ES-I3 (cell line): ENCODE measurements around the gene FNDC1.
A peak's percentile ranks its signal among the peaks of the same experiment; 100 is the strongest.

Experiments used
- H3K36me3 ChIP-seq: 2 replicates; pipeline ENCODE4 v1.6.1; 2013; ENCODE audit warnings: mild to moderate bottlenecking, low read length, control low read depth, moderate library complexity; ENCODE audit not compliant: insufficient read depth
- H3K4me1 ChIP-seq: 2 replicates; pipeline ENCODE4 v1.6.1; 2013; ENCODE audit warnings: mild to moderate bottlenecking, control low read depth, low read length; ENCODE audit not compliant: insufficient read depth
- H3K9ac ChIP-seq: 2 replicates; pipeline ENCODE4 v1.6.1; 2013; ENCODE audit warnings: low read depth, mild to moderate bottlenecking, low read length, moderate library complexity
- H3K9me3 ChIP-seq: 2 replicates; pipeline ENCODE4 v1.6.1; 2013; ENCODE audit warnings: mild to moderate bottlenecking, low read length, moderate library complexity; ENCODE audit not compliant: control insufficient read depth, insufficient read depth

The FNDC1 gene

GRCh38 chr6:159233365-159234101 is 64.3 kb downstream of the FNDC1 start:
- Histone ChIP-seq H3K36me3 (no peaks in the 10 kb centered on the region), H3K9me3 (no peaks in the 10 kb centered on the region), H3K9ac (peak overlapping the region; percentile 44), H3K4me1 (no peaks in the 10 kb centered on the region)

- Histone ChIP-seq H3K9me3 (no peaks in the 10 kb centered on the region), H3K36me3 (no peaks in the 10 kb centered on the region), H3K4me1 (no peaks in the 10 kb centered on the region), H3K9ac (peak overlapping the region; percentile 44)
Observed at GRCh38 chr6:159234102-159234553, 64.9 kb downstream of the FNDC1 start.

- no peak overlapping the region for H3K9ac ChIP-seq
- H3K4me1 ChIP-seq, result no peaks in the 10 kb centered on the region
- no peaks in the 10 kb centered on the region for H3K9me3 ChIP-seq
- no peaks in the 10 kb centered on the region for H3K36me3 ChIP-seq
Observed at GRCh38 chr6:159238920-159239558, 69.8 kb downstream of the FNDC1 start.

- Histone ChIP-seq H3K9ac (no peak overlapping the region), H3K36me3 (no peaks in the 10 kb centered on the region), H3K4me1 (no peaks in the 10 kb centered on the region), H3K9me3 (no peaks in the 10 kb centered on the region)
Observed at GRCh38 chr6:159249128-159249527, 79.9 kb downstream of the FNDC1 start.

- no peak overlapping the region for H3K9ac ChIP-seq
- H3K4me1 ChIP-seq, result no peaks in the 10 kb centered on the region
- H3K9me3 ChIP-seq, result no peaks in the 10 kb centered on the region
- H3K36me3 ChIP-seq, result no peaks in the 10 kb centered on the region
Observed at GRCh38 chr6:159249752-159250151, 80.6 kb downstream of the FNDC1 start.

- H3K4me1 ChIP-seq, result no peaks in the 10 kb centered on the region
- no peaks in the 10 kb centered on the region for H3K9me3 ChIP-seq
- no peaks in the 10 kb centered on the region for H3K36me3 ChIP-seq
- no peak overlapping the region for H3K9ac ChIP-seq
Observed at GRCh38 chr6:159250633-159251032, 81.4 kb downstream of the FNDC1 start.

GRCh38 chr6:159252955-159253508 is 83.8 kb downstream of the FNDC1 start:
- Histone ChIP-seq H3K36me3 (no peaks in the 10 kb centered on the region), H3K9me3 (no peaks in the 10 kb centered on the region), H3K9ac (no peak overlapping the region), H3K4me1 (no peaks in the 10 kb centered on the region)

- H3K4me1 ChIP-seq, result no peaks in the 10 kb centered on the region
- H3K36me3 ChIP-seq, result no peaks in the 10 kb centered on the region
- no peaks in the 10 kb centered on the region for H3K9me3 ChIP-seq
- no peak overlapping the region for H3K9ac ChIP-seq
Observed at GRCh38 chr6:159254186-159254585, 85.0 kb downstream of the FNDC1 start.

GRCh38 chr6:159255434-159255951 is 86.3 kb downstream of the FNDC1 start:
- no peaks in the 10 kb centered on the region for H3K4me1 ChIP-seq
- H3K9me3 ChIP-seq, result no peaks in the 10 kb centered on the region
- no peaks in the 10 kb centered on the region for H3K36me3 ChIP-seq
- no peak overlapping the region for H3K9ac ChIP-seq

GRCh38 chr6:159256128-159256527 is 86.9 kb downstream of the FNDC1 start:
- Histone ChIP-seq H3K9ac (no peak overlapping the region), H3K4me1 (no peaks in the 10 kb centered on the region), H3K36me3 (no peaks in the 10 kb centered on the region), H3K9me3 (no peaks in the 10 kb centered on the region)

GRCh38 chr6:159257846-159258245 is 88.6 kb downstream of the FNDC1 start:
- no peaks in the 10 kb centered on the region for H3K4me1 ChIP-seq
- no peaks in the 10 kb centered on the region for H3K36me3 ChIP-seq
- H3K9me3 ChIP-seq, result no peaks in the 10 kb centered on the region
- H3K9ac ChIP-seq, result no peak overlapping the region

- H3K36me3 ChIP-seq, result no peaks in the 10 kb centered on the region
Observed at GRCh38 chr6:159259441-159260125, 90.4 kb downstream of the FNDC1 start.

GRCh38 chr6:159260208-159260607 is 91.0 kb downstream of the FNDC1 start:
- no peaks in the 10 kb centered on the region for H3K9me3 ChIP-seq
- no peaks in the 10 kb centered on the region for H3K36me3 ChIP-seq

More at GRCh38 chr6:159259441-159260125, 90.4 kb downstream of the FNDC1 start:
- H3K9me3 ChIP-seq, result no peaks in the 10 kb centered on the region
- H3K4me1 ChIP-seq, result no peaks in the 10 kb centered on the region
- H3K9ac ChIP-seq, result no peak overlapping the region

GRCh38 chr6:159261995-159262394 is 92.8 kb downstream of the FNDC1 start:
- Histone ChIP-seq H3K4me1 (no peaks in the 10 kb centered on the region), H3K36me3 (no peaks in the 10 kb centered on the region), H3K9ac (no peak overlapping the region), H3K9me3 (no peaks in the 10 kb centered on the region)

More at GRCh38 chr6:159260208-159260607, 91.0 kb downstream of the FNDC1 start:
- H3K9ac ChIP-seq, result no peak overlapping the region
- H3K4me1 ChIP-seq, result no peaks in the 10 kb centered on the region
